Measurements from ENCODE around the gene TNK2. TPM values are rescaled to one million over a fixed set of nuclear protein-coding genes. Genes with fewer than 3 reads are reported as not detected.
"Not testable (repeated sequence)": the region's sequence is repeated elsewhere in the genome, so short reads cannot be mapped to it uniquely, and the experiment has no call there.

Gene TNK2
- total RNA-seq, 1 donor = 36.4 TPM

GRCh38 chr3:195876297-195877064 lies 31.9 kb downstream of the TNK2 start:
- no peaks in the 10 kb centered on the region for H3K27me3 ChIP-seq (ENCODE audit: insufficient read depth, low read length)
- no peaks in the 10 kb centered on the region for H3K9me3 ChIP-seq (ENCODE audit: low read depth, low read length)
- peaks cover 7% of the 10 kb centered on the region for H3K4me1 ChIP-seq (ENCODE audit: insufficient read depth, low read length)
- H3K4me3 ChIP-seq (ENCODE audit: low read length) = no peak overlapping the region

GRCh38 chr3:195875482-195876236 lies 32.7 kb downstream of the TNK2 start:
- no peaks in the 10 kb centered on the region for H3K27me3 ChIP-seq (ENCODE audit: insufficient read depth, low read length)
- no peak overlapping the region for H3K4me3 ChIP-seq (ENCODE audit: low read length)

DNA sequence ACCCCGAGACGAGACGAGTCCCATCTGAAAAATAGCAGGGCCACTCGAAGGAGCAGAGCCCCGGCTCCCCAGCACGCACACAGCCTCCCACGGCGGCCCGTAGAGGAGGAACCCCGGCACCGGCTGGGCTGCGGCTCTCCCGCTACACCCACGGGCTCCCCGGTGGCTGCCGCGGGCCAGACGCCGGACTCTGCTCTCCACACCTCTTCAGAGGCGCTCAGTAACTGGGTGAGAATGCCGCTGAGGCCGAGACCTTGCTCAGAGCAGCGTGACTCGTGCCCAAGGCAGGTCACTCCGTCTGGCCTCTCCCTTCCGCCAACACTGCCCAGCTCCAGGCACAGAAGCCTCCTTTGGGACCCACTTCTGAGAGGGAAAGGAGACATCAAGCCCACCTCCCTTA lies 34.4 kb downstream of the TNK2 start:
- Histone ChIP-seq H3K27me3 (ENCODE audit: insufficient read depth, low read length) (no peaks in the 10 kb centered on the region), H3K4me3 (ENCODE audit: low read length) (no peak overlapping the region), H3K4me1 (ENCODE audit: insufficient read depth, low read length) (peaks cover 7% of the 10 kb centered on the region), H3K9me3 (ENCODE audit: low read depth, low read length) (no peaks in the 10 kb centered on the region)

More at GRCh38 chr3:195875482-195876236, 32.7 kb downstream of the TNK2 start:
- Histone ChIP-seq H3K4me1 (ENCODE audit: insufficient read depth, low read length) (peaks cover 7% of the 10 kb centered on the region), H3K9me3 (ENCODE audit: low read depth, low read length) (no peaks in the 10 kb centered on the region)

DNA sequence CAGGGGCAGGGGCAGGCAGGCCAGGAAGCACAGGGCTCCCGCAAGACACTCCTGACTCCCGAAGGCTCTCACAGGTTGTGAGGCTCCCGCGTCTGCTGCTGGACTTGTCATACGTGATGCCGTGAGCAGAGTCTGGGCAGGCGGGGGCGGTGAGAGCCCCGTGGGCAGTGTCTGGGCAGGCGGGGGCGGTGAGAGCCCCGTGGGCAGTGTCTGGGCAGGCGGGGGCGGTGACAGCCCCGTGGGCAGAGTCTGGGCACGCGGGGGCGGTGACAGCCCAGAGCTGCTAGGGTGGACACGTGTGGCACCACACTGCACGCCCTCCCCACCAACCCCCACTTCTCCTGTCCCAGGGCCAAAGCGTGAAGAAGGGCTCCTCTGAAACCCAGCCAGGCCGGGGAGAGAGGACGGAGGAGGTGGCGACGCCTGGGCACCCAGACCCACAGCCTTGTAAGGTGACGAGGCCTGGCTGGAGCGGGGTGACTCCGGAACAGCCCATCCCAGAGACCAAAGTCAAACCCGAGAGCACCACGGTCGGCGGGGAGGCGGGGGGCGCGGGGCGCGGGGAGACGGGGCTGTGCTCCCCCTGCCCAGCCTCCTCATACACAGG lies 35.0 kb downstream of the TNK2 start:
- Histone ChIP-seq H3K4me1 (ENCODE audit: insufficient read depth, low read length) (peaks cover 7% of the 10 kb centered on the region), H3K4me3 (ENCODE audit: low read length) (no peak overlapping the region), H3K27me3 (ENCODE audit: insufficient read depth, low read length) (no peaks in the 10 kb centered on the region), H3K9me3 (ENCODE audit: low read depth, low read length) (no peaks in the 10 kb centered on the region)

GRCh38 chr3:195872800-195873199 lies 35.6 kb downstream of the TNK2 start:
- H3K4me3 ChIP-seq (ENCODE audit: low read length) = no peak overlapping the region
- H3K27me3 ChIP-seq (ENCODE audit: insufficient read depth, low read length) = no peaks in the 10 kb centered on the region
- no peaks in the 10 kb centered on the region for H3K9me3 ChIP-seq (ENCODE audit: low read depth, low read length)
- H3K4me1 ChIP-seq (ENCODE audit: insufficient read depth, low read length) = peaks cover 7% of the 10 kb centered on the region

- Histone ChIP-seq H3K27me3 (ENCODE audit: insufficient read depth, low read length) (no peaks in the 10 kb centered on the region), H3K4me1 (ENCODE audit: insufficient read depth, low read length) (peaks cover 4% of the 10 kb centered on the region), H3K9me3 (ENCODE audit: low read depth, low read length) (no peaks in the 10 kb centered on the region), H3K4me3 (ENCODE audit: low read length) (no peak overlapping the region)
Measured at GRCh38 chr3:195872097-195872496, 36.3 kb downstream of the TNK2 start.

DNA sequence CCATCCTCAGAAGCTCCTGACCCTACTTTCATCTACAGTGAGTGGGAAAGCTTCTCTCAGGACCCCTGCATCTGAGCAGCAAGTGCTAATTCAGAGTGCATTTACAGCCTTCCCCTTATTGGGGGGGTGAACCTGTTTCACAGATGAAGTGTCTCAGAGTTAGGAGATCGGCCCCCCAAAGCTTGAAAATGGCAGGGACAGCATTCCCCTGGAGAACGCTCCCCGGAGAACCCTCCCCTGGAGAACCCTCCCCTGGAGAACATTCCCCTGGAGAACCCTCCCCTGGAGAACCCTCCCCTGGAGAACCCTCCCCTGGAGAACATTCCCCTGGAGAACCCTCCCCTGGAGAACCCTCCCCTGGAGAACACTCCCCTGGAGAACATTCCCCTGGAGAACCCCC lies 36.7 kb downstream of the TNK2 start:
- not testable (repeated sequence) for H3K27me3 ChIP-seq (ENCODE audit: insufficient read depth, low read length); H3K9me3 ChIP-seq (ENCODE audit: low read depth, low read length)

DNA sequence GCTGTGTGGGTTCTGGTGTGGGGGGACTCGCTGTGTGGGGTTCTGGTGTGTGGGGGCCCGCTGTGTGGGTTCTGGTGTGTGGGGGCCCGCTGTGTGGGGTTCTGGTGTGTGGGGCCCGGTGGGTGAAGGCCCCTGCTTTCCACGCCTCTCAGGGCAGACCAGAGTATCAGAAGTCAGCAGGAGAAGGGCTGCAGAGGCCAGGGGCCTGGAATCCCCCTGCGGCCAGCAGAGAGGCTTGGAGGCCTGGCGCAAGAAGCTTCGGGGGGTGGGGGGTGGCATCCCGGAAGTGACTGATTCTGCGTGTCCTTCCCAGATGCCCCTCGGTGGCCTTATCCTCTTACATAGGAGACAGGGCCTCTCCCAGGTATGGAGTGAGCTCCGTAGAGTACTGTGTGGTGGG lies 37.4 kb downstream of the TNK2 start:
- Histone ChIP-seq H3K9me3 (ENCODE audit: low read depth, low read length) (no peaks in the 10 kb centered on the region), H3K27me3 (ENCODE audit: insufficient read depth, low read length) (no peaks in the 10 kb centered on the region), H3K4me1 (ENCODE audit: insufficient read depth, low read length) (no peaks in the 10 kb centered on the region), H3K4me3 (ENCODE audit: low read length) (no peak overlapping the region)

More for the DNA sequence above, 36.7 kb downstream of the TNK2 start:
- not testable (repeated sequence) for H3K4me3 ChIP-seq (ENCODE audit: low read length); H3K4me1 ChIP-seq (ENCODE audit: insufficient read depth, low read length)

DNA sequence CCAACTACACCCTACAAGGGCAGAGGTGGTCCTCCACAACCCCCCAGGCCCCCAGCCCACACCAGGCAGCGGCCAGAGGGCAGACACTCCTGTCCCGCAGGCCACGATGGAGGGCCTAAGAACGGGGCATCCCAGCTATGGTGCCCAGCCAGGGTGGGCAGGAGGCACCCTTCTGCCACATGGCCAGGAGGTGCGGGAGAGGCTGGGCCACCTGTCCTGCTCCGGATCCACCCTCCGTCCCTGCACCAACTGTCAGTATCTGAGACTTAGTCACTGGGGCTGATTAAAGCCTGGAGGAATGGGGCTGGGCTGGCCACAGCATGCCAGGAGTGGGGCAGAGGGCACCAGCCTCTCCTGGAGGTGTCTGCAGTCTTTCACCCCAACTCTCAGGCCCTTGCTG lies 37.9 kb downstream of the TNK2 start:
- Histone ChIP-seq H3K27me3 (ENCODE audit: insufficient read depth, low read length) (no peaks in the 10 kb centered on the region), H3K9me3 (ENCODE audit: low read depth, low read length) (no peaks in the 10 kb centered on the region), H3K4me3 (ENCODE audit: low read length) (no peak overlapping the region), H3K4me1 (ENCODE audit: insufficient read depth, low read length) (no peaks in the 10 kb centered on the region)

- Histone ChIP-seq H3K9me3 (ENCODE audit: low read depth, low read length) (no peaks in the 10 kb centered on the region), H3K27me3 (ENCODE audit: insufficient read depth, low read length) (no peaks in the 10 kb centered on the region), H3K4me1 (ENCODE audit: insufficient read depth, low read length) (no peaks in the 10 kb centered on the region), H3K4me3 (ENCODE audit: low read length) (no peak overlapping the region)
Measured at GRCh38 chr3:195869413-195870001, 38.8 kb downstream of the TNK2 start.

GRCh38 chr3:195868866-195869412 lies 39.4 kb downstream of the TNK2 start:
- Histone ChIP-seq H3K4me1 (ENCODE audit: insufficient read depth, low read length) (no peaks in the 10 kb centered on the region), H3K27me3 (ENCODE audit: insufficient read depth, low read length) (no peaks in the 10 kb centered on the region), H3K4me3 (ENCODE audit: low read length) (no peak overlapping the region), H3K9me3 (ENCODE audit: low read depth, low read length) (no peaks in the 10 kb centered on the region)

- H3K4me1 ChIP-seq (ENCODE audit: insufficient read depth, low read length) = no peaks in the 10 kb centered on the region
- H3K27me3 ChIP-seq (ENCODE audit: insufficient read depth, low read length) = no peaks in the 10 kb centered on the region
- no peaks in the 10 kb centered on the region for H3K9me3 ChIP-seq (ENCODE audit: low read depth, low read length)
- no peak overlapping the region for H3K4me3 ChIP-seq (ENCODE audit: low read length)
Measured at GRCh38 chr3:195868336-195868865, 40.0 kb downstream of the TNK2 start.

DNA sequence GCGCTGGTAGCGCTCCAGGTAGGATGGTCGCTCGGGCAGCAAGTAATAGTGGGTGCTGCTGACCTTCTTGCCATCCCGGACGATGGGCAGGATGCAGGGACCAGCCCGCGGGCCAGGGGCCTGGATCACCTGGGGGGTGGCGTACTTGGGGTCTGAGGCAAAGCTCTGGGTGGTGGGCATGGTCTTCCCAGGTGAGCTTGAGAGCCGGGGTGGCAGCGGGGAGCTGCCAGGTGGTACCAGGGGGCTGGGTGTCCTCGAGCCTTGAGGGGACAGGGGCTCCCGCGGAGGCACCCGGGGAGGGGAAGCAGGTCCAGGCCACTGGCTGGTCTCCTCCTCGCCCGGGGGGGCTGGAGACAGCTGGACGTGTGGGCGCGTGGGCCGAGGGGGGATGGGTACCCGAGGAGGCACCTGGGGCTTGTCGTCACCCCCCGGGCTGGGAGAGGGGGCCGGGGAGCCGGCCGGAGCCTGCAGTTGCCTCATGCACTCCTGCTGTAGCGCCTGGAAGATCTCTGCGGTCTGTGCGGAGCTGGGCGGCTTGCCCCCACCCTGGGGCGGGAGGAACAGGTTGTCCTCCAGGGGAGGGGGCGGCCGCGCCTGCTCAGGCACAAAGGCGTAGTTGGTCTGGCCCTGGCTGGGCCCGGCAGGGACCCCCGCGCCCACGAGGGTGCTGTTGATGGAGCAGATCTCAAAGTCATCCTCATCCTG lies 40.6 kb downstream of the TNK2 start:
- no peak overlapping the region for H3K4me3 ChIP-seq (ENCODE audit: low read length)
- no peaks in the 10 kb centered on the region for H3K4me1 ChIP-seq (ENCODE audit: insufficient read depth, low read length)
- H3K9me3 ChIP-seq (ENCODE audit: low read depth, low read length) = no peaks in the 10 kb centered on the region
- no peaks in the 10 kb centered on the region for H3K27me3 ChIP-seq (ENCODE audit: insufficient read depth, low read length)

Data from mononuclear cell (primary cell).